Fibroblast of skin of abdomen (primary cell): ENCODE measurements around the gene NLGN1.

ENCODE experiments used
- DNase-seq: peaks from one replicate; pipeline ENCODE4 v3.0.0-alpha.2; 2013

NLGN1 gene

GRCh38 chr3:174232658-174233429 lies 835.3 kb downstream of the NLGN1 start:
- no peak for DNase-seq

DNA sequence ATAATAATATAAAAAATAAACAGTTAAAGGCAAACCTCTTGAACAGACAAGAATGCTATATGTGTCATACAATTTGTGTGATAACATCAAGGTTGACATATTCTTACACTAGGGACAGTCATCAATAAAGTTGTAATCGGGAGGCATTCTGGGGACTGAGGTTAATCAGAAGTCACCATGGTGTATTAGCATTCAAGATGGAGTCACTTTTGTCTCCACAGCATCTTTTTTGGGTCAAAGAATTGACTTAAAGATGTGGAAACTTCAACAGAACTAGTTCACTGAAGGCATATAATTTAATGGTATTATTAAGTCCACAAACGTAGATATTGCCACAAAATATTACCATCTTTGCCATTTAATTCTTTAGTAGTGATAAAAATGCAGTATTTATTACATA lies 836.0 kb downstream of the NLGN1 start:
- DNase-seq: no peak

DNA sequence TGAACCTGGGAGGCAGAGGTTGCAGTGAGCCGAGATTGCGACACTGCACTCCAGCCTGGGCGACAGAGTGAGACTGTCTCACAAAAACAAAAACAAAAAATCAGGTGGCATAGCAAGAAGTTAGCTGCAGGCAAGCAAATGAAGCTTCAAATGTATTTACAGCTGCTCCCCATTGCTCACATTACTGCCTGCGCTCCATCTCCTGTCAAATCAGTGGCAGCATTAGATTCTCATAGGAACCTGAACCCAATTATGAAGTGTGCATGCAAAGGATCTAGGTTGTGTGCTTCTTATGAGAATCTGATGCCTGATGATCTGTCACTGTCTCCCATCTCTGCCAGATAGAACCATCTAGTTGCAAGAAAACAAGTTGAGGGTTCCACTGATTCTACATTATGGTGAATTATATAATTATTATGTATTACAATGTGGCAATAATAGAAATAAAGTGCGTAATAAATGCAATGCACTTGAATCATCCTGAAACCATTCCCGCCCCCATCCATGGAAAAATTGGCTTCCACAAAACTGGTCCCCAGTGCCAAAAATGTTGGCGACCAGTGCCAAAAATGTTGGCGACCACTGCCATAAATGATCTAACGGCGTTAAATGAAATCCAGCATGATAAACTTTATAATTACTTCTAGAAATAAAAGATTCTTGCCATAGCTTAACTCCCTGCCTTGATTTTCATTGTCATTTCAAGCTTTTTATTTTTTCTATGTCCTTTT lies 844.9 kb downstream of the NLGN1 start:
- DNase-seq: peak; percentile 5

GRCh38 chr3:174243171-174243570 lies 845.6 kb downstream of the NLGN1 start:
- no peak for DNase-seq

- DNase-seq: no peak
Observed at GRCh38 chr3:174247687-174248152, 850.2 kb downstream of the NLGN1 start.

DNA sequence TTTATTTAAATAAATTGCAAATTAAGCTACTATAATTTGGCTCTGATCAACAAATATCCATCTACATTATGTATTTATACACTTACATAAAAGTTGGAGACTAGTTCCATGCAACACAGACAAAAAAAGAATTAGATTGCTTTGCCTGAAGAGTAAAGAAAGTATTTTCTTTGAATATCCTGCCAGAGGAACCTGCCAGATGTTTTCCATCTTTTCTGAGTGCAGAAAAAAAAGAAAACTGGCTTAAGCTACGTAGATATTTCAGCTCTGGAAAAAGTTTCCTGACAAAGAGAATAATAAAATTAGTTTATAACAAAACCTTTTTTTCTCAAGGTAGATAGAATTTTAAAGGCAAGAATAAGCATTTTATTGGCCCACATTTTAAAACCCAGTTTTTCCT lies 854.1 kb downstream of the NLGN1 start:
- no peak for DNase-seq

GRCh38 chr3:174253196-174253823 lies 855.8 kb downstream of the NLGN1 start:
- no peak for DNase-seq

DNA sequence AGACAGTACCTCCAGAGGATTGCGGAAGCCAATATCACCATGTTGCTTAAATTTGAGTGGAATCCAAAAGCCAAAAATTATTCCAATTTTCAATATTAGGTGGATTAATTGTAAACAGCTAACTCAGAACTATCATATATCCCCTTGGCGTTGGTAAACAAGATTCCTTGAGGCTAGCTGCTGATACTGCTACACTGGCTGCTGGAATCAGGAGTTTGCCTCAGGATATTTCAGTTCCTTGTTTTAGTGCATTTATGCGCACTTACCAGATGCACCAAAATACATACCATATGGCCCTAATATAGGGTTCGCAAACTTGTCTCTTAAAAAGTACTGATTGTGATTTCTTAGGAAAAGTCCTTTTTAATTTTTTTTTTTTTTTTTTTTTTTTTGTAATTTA lies 856.4 kb downstream of the NLGN1 start:
- DNase-seq: no peak

DNA sequence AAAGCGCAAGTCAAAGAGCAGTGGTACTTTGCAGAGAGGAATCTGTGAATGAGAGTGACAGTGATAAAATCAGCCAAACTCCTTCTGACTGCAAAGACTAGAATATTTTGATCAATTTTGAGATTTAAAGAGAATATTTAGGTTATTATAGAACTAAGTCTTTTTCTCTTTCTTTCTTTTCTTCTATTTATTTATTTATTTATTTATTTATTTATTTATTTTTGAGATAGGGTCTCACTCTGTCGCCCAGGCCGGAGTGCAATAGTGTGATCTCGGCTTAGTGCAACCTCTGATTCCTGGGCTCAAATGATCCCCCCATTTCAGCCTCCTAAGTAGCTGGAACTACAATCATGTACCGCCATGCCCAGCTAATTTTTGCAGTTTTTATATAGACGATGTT lies 857.9 kb downstream of the NLGN1 start:
- no peak for DNase-seq

- DNase-seq: no peak
Observed at GRCh38 chr3:174266476-174266875, 868.9 kb downstream of the NLGN1 start.

- DNase-seq: no peak
Observed at GRCh38 chr3:174268061-174268460, 870.5 kb downstream of the NLGN1 start.

DNA sequence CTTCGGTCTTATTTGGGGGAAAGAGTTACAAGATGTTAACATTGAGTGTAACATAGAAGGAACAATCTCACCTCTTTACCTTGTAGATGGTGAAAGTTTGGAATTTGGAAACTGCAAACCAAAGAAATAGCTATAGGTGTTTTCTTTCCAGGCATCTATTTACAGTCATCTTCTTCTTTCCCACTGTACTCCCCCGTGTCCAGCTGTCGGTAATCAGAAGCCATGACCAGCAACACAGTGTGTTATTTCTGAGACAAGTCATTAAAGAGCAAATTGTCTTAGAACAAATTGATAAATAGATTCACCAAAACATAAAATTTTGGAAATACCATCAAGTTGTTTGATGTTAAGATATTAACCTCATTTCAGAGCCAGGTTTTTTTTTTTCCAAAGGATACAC lies 871.0 kb downstream of the NLGN1 start:
- no peak for DNase-seq

DNA sequence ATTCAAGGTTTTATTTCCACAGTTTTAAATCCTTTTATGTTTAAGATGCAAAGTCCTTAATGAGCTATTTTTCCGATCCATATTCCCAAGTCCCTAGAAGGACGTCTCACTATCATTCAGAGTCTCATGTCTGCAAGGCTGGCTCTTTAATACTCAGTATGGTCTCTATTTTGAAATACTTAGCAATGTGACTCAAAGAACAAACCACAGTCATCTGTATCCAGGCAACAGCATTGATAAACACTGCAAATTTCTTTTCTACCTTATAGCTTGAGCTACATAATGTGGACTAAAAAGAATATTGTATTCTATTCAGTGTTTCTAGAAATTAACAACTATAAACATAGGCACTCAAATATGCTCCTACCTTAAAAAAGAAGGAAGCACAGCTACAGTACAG lies 873.3 kb downstream of the NLGN1 start:
- DNase-seq: peak; percentile 76

- DNase-seq: no peak
Observed at GRCh38 chr3:174275336-174275735, 877.8 kb downstream of the NLGN1 start.

- no peak for DNase-seq
Observed at GRCh38 chr3:174276826-174277225, 879.3 kb downstream of the NLGN1 start.

- no peak for DNase-seq
Observed at GRCh38 chr3:174278094-174278493, 880.5 kb downstream of the NLGN1 start.

DNA sequence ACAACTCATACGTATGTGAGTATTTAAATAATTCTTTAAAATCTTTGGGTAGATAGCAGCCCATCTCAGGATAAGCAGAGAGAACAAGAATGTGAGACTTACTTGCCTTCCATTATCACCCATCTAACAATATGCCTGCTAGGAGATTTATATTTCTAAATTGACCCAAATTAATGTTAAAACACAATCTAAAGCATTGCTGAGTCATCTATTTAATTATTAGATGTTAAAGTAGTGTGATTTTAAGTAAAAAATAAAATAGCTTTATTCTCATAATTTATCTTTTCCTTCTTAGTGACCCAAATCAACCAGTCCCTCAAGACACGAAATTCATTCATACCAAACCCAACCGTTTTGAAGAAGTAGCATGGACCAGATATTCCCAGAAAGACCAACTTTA lies 882.6 kb downstream of the NLGN1 start:
- no peak for DNase-seq

GRCh38 chr3:174285242-174285864 lies 887.8 kb downstream of the NLGN1 start:
- no peak for DNase-seq

DNA sequence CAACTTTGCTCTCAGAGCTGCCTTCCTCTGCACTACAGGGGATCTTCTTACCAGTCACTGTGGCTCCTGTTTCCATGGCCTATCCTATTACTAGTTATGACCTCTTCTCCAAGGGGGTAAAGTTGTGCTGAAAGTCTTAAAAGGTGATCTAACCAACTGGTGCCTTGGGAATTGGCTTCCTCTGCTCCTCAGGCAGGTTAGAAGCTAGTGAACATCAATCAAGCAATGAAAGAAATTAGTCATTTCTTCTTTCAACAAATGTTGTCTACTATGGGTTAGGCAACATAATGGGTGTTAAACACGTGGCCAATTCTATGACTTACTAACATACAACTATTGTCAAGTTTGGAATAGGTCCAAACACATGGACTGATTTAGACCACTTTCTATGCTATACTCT lies 890.2 kb downstream of the NLGN1 start:
- DNase-seq: peak; percentile 71

DNA sequence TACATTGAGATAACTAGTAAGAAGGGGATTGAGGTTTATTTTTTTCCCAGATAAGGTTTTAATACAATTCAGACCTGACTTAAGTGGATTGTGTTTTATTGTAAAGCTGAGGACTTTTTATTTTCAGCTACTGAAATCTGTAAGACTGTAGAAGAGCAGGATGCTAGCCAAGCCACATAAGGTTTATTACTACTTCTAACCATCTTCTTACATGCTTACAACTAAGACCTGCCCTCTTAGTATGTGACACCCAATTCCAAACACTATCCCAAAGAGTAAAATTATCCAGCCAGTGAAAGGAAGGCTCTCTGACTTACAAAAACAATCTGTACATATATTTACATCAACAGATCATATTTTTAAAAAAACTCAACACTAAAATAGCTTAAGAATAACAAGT lies 897.1 kb downstream of the NLGN1 start:
- DNase-seq: peak; percentile 49

DNA sequence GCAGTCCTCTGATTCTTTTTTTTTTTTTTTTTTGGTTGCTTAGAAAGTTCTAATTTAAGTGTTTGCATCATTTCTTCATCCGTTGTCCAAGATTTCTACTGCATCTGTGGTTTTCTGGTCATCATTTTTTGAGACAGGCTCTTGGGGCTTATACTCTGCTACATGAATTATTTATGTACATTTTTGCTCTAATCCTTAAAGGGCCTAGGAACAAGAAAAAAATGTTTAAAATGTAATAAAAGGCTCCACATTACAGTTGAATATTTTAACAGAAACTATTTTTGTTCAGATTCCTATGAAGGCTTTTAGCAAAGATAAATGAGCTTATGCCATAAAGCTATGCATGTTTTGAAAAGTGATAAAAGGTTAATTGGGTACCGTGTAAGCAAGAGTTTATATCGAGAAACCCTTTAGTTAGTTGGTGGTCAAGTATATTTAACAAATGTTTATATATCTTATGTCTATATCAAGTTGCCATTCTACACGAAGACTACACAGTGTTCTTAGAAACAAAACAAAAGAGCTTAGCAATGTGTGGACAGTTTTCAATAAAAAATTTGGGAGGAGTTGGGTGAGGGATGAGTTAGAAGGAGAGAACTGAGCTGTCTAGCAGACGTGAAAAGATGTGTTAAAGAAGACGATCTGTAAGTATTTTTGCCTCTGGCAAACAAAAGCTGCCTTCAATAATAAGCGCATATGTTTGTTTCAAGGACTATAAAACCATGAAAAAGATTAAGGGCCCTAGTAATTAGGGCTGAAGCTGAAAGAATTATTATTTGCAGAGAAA lies 898.0 kb downstream of the NLGN1 start:
- DNase-seq: peak; percentile 91

- DNase-seq: no peak
Observed at GRCh38 chr3:174302746-174303315, 905.3 kb downstream of the NLGN1 start.
